HG03066 (cell line): ENCODE data around the gene PLA2G4C.

Experiments
- ATAC-seq: cut with Tn5 transposase; IDR thresholded peaks from one replicate; pipeline ENCODE4 v1.9.1; 2021; ENCODE audit warnings: low read depth; ENCODE audit not compliant: unreplicated experiment

The PLA2G4C gene, protein sequence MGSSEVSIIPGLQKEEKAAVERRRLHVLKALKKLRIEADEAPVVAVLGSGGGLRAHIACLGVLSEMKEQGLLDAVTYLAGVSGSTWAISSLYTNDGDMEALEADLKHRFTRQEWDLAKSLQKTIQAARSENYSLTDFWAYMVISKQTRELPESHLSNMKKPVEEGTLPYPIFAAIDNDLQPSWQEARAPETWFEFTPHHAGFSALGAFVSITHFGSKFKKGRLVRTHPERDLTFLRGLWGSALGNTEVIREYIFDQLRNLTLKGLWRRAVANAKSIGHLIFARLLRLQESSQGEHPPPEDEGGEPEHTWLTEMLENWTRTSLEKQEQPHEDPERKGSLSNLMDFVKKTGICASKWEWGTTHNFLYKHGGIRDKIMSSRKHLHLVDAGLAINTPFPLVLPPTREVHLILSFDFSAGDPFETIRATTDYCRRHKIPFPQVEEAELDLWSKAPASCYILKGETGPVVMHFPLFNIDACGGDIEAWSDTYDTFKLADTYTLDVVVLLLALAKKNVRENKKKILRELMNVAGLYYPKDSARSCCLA

DNA sequence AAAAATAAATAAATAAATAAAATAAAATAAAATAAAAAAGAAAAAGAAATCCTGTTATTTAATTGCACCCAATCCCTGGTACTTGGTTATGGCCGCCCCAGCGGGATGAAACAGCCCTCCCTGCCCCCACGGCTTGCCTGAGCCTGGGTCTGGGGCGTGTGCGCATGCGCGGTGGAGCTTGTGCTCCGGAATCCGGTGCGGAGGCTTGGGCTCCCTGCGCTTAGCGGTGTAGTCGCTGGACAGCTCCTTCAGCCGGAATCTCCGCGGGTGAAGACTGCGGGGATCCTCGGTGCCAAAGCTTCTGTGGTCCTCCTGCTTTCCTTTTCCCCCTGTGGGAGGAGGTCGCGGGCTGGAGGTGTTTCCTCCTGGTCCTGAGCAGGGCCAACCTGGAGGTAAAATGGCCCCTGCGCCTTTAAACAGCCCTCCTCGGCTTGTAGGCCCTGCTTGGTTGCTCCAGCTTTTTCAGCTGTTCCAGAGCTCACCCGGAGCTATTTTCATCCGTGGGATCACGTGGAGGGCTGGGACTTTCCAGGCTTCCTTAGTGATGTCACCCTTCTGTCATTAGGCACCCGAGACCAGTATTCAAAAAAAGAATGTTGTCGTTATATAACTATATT, at the start of gene PLA2G4C:
TSS of gene PLA2G4C (minus strand) at position 468 of the 617 bp plus-strand sequence. CDS start 4,288 bp downstream, outside the sequence.
- no peak for ATAC-seq

DNA sequence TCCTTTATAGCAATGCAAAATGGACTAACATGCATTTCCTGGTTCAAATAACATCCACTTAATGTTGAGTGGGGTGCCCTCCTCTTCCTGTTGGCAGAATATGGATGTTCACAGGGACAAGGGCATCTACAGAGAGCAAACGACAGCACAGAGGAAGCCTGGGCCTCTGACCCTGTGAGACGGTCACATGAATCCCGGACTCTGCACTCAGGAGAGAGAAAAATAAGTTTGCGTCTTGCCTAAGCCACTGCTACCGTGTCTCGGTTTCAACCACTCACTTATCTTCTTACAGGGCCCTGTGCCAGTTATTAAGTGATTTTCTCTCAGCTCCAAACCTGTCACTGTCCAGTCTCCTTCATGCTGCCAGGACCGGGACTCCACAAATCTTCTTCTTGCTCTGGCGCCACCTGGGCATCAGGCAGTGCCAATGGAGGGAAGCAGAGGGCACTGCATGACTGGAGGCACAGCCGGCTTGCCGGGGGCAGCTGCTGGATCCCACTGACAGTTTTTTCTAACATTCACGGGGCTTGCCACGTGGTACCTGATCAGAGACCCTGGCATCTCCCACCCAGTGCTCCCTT, 47.7 kb upstream of the PLA2G4C start:
- no peak for ATAC-seq

DNA sequence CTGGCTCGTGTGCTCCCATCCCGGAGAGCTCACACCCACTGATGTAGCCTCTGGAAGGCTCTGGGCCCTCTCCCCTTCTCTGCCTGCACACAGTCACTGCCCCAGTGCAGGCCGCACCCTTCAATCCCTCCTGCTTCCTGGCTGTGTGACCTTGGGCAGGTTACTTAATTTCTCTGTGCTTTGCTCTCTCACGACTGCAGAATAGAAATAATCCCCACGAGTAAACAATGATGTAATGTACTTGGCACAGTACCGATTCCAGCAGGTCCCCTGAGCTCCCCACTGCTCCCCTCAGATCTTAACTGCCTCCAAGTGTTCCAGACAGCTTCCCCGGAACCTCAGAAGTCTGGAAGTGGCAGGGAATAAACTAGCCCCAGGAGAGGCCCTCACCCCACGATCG, 43.4 kb upstream of the PLA2G4C start:
- ATAC-seq = no peak

DNA sequence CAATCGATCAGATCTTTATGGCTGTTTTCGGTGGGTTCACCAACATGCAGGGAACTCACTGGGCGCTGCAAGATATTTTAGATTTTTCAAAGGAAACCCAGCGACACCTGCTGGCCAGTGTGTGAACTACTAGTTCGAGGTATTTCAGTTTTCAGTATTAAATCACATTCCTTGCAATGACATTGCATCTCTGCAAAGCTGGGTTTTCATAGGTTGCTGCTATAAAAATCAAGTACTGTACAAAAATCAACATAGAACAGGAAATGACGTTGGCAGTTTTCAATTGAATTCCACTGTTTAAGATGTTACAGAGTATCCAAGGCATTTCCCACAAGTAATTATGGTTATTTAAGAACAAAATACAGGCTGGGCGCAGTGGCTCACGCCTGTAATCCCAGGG, 41.9 kb upstream of the PLA2G4C start:
- no peak for ATAC-seq

DNA sequence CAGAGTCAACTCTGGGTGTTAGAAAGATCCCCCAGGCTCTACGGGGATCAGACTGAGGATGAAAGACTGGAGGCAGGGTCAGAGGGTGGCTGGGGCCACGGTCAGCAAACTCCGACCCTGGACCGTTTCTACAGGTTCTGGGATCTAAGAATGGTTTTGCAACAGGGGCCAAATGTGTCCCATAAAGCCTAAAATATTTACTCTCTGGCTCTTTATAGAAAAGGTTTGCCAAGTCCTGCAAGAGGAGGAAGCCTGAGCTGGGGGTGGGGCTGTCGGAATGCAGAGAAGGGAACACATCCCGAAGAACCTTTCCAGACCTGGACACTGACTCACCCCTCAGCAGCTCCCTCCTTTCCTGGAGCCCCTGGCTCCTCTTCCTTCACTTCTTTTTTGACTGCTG, 38.8 kb upstream of the PLA2G4C start:
- ATAC-seq = no peak

DNA sequence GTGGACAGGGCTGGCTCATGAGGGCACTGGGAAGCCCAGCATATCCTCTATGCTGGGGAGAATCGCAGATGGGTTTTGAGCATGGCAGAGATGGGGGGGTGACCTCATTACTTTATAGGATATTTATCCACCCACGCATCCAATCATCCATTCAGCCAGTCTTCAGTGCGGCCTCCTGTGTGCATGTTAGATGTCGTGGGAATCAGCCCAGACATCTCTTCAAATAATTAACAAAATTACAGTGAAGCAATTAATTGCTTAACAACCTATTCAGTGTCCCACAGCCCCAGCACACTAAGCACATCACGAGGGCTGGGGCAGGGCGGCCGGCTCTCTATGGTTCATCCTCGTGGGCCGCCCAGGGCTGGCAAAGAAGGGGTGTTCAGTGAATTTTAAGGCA, 38.0 kb upstream of the PLA2G4C start:
- no peak for ATAC-seq

DNA sequence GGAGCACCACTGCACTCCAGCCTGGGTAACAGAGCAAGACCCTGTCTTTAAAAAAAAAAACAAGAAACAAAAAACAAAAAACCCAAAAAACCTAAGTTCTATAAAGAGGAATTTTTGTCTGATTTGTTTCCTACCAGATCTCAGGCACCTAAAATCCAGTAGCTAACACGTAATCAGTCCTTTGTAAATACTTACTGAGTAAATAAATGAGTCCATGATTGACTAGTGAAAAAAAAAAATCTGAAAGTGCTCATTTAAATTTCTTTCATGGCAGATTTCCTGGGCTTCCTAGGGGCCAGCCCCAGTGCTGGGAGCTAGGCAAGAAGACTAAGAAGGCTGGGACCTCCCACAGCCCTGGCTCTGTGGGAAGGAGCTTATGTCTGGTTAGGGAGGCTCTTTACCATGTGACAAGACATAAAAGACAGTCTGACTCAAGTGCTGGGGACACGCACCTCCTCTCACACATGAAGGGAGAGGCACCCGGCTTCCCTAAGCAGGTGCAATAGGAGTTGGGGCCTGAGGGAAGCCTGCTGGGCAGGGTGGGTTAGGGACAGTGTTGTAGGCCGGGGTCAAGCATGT, 37.1 kb upstream of the PLA2G4C start:
- ATAC-seq = no peak

DNA sequence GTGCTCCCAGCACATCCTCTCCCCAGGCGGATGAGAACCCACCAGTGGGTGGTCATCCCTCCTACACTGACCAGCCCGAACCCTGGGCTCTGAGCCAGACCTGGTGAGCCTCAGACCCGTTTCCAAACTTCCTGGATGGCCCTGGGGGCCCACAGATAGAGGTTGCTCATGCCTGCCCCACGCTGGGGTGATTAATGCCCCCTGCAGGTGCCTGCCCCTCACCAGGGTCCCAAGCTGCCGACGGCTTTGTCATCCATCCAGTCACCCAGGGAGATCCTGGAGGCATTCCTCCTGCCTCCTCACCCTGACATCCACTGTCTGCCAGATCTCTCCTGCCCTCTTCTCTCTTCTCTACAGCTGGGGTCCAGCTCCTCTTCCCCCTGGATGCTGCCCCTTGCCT, 28.4 kb upstream of the PLA2G4C start:
- ATAC-seq = no peak

DNA sequence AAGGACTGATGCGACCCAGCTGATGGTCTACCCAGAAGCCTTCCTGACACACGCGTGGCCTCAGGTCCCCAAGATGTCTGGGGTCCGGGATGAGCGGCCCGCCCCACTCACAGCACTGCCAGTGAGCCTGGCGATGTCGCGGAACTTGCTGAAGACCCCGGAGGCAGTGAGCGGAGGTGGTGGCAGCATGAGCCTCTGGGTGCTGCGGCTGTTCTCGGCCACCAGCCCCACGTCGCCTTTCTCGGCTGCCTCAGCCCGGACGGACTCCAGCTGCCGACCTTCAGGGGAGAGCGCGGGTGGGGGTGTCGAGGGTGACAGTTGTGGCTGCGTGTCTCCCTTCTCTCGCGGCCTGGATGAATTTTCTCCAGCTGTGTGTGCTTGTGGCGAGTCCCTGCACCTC, 26.8 kb upstream of the PLA2G4C start:
- no peak for ATAC-seq

DNA sequence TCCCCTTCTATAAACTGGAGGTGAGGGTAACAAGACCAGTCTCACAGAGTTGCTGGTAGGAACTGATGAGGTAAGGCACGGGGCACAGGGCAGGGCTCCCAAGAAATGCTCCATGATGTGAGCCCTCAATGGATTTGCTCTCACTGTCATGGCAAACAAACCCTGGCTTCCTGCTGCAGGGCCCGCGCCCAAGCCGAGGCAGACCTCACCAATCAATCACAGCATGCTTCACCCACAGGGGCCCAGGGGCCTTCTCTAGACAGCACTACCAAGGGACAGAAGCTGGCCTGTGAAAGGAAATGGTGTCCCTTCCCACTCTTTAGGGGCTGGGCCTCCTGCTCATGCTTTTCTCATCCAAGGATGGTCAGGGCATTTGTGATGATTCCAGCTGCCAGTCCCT, 25.9 kb upstream of the PLA2G4C start:
- ATAC-seq = no peak

DNA sequence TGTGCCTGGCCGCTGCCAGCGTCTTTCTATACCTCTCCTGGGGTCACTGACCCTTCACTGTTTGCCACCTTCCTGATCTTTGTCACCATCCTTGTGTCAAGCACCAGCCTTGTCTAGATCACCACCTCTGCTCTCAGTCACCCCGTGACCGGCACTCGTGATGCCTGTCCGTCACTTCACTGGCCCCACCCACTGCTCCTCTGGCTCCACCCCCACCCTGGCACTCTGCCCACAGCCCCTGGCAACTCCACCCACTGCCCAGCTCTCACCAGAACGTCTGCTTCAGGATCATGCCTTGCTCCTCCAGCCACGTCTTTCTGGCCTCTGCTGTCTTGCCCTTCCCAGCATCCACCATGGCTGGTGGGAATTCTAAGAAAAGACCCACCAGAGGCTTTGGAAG, 24.8 kb upstream of the PLA2G4C start:
- no peak for ATAC-seq

DNA sequence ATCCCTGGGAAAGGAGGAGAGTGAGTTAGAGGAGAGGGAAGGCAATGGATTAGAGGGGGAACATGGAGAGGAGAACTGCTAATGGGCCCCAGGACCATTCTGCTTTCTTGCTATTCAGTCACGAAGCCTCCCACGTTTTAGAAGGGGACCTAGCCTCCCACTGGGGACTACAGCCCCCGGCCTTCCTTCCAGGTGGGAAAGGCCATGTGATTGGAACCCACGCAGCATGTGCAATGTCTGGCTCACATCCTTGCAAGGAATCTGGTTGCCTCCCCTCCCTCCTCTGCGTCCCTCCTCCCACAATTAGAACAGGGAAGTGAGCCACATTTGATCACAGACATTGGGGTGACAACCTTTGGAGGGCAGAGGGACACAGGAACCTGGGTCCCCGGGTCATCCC, 22.5 kb upstream of the PLA2G4C start:
- ATAC-seq = no peak

DNA sequence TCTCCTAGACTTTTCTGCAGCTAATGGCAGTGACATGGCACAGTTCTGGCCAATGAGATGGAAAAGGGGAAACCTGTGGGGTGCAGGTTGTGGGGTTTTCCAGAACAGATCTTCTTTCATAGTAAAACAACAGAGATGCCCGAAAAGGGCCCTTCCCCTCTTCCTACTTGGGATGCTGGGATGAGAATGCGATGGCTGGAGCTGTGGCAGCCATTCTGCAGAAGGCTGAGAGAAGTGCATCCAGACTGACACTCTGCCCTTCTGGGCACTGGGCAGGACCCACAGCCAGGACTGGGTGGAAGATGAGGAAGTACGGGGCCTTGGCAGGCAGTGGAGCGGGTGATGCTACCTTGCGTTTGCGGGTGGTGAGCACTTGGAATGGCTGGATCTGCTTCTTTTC, 16.9 kb upstream of the PLA2G4C start:
- no peak for ATAC-seq

DNA sequence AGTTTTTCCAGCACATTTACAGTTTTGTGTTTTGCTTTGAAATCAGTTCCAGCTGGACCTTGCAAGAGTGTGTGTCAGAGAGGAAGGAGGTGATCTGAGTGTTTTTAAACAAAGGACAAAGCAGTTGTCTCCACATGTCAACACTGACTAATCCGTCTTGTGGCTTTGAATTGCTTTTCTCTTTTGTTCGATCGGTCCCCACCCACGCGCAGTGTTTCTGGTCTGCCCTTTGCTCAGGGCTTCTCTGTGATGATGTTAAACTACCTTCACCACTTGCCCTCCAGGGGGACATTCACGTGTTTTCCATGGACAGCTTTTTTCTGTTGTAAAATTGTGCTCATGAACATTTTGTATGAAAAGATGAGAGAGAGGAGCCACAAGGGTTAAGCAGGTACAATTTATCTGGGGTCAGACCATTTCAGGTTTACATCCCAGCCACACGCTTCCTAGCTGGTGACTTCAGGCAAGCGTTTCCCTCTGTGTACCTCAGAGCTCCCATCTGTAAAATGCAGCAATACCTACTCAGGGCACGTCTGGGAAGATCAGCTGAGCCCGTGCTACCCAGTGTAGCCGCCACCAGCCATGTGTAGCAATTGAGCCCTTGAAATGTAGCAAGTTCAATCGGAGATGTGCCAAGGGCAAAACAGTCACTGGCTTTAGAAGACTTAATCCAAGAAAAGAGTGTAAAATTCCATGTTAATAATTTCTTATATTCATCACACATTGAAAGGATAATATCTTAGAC, 13.5 kb upstream of the PLA2G4C start:
- ATAC-seq = no peak

DNA sequence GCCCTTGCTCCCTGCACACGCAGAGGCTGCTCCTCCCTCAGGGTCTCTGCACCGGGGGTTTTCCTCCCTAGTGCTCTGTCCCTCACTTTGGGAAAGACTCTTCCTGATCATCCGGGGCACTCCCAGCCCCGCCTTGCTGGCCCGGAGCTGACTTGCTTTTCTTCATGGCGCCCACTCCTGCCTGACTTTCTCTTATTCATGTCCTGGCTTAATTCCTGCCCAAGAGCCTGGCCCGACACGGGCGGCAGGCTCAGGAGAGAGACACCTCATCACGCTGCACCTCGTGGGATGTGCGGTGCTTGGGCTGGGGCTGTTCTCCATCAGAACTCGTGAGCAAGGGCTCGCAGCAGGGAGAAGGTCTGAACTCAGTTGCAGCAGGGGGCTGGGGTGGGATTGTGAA, 11.8 kb upstream of the PLA2G4C start:
- no peak for ATAC-seq

DNA sequence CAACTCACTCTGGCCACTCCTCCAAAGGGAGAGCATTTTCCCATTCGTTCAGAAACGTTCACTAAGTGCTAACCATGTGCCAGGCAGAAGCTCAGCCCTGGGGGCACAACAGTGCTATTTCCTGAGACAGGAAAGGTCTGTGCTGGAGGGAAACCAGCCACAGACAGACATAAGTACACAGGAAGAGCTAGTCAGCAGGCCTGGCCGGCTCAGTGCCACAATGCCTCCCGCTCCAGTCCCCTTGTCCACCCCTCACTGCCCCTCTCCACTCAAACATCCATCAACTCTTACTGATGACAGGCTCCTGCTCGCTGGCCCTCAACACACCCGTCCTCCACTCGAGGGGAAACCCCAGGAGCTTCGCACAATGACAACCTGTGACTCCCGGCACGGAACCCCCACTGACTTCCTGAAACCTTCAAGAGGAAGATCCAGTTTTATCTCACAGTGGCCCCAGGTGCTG, 11.3 kb upstream of the PLA2G4C start:
- ATAC-seq = no peak

DNA sequence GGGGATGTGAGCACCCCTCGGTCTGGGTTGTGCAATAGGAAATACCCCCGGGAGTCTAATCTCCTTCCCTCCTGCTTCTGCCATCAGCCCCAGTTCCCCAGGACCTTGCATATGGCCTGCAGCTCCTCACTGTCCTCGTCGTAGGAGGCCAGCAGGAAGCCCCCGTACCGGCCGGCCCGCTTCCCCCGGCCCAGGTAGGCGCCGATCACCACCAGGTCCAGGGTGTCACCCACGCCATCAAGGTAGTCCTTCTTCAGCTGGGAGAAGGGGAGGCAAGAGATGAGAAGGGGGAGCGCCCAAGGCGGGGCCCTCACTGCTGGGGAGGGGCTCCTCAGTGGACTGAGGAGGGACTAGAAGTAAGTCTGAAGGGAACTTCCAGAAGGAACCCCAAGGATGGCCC, 10.4 kb upstream of the PLA2G4C start:
- ATAC-seq = no peak

DNA sequence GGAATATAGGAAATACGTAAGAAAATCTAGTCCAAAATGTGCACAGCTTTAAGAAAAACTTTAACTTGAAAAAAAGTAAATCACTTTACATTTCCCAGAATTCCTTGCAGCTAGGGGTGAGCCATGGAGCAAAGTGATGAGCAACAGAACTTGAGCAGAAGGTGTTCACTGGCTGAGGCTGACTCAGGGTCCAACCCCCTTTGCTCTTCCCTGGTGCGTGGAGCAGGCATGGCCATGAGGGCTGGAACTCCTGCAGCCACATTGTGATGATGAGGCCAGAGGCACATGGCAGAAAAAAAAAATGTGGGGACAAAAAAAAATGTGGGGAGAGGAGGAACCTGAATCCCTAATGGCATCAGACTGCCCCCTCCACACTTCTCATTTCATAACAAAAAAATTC, 9.9 kb upstream of the PLA2G4C start:
- no peak for ATAC-seq

DNA sequence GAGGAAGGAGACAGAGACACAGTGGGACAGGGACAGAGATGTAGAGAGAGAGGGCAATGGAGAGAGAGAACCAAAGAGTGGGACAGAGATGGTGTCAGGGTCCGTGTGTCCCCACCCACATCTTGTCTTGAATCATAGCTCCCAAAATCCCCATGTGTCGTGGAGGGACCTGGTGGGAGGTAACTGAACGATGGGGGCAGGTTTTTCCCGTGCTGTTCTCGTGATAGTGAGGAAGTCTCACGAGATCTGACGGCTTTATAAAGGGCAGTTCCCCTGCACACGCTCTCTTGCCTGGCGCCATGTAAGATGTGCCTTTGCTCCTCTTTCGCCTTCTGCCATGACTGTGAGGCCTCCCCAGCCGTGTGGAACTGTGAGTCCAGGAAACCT, 7.5 kb upstream of the PLA2G4C start:
- ATAC-seq = no peak

DNA sequence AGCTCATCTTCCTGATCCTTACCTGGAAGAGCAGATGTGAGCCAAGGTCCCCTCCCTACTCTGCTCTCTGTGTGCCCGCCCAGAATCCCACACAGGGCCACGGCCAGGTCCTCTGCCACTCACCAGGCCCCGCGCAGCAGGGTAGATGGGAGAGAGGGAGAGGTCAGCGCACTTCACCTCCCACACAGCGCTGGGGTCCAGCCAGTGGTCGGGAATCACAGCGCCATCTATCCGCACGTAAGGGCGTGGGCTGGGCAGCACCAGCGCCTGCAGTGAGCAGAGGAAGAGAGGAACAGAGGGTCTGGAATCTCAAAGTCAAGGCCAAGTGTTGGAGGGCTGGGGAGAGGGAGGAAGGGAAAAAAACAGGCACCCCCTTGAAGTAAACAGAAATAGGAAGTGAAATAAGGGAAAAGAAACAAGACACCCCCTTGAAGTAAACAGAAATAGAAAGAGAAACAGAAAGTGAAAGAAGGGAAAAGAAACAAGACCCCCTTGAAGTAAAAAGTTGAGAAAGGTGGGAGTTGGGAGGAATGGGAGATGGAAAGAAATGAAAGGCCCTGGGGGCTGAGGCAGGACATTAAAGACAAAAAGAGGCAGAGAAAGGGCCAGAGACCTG, 7.0 kb upstream of the PLA2G4C start:
- no peak for ATAC-seq
